ENCODE data around the gene ZNF653. TPM values are rescaled to one million over a fixed set of nuclear protein-coding genes. Genes with fewer than 3 reads are reported as not detected.

ZNF653 gene, protein sequence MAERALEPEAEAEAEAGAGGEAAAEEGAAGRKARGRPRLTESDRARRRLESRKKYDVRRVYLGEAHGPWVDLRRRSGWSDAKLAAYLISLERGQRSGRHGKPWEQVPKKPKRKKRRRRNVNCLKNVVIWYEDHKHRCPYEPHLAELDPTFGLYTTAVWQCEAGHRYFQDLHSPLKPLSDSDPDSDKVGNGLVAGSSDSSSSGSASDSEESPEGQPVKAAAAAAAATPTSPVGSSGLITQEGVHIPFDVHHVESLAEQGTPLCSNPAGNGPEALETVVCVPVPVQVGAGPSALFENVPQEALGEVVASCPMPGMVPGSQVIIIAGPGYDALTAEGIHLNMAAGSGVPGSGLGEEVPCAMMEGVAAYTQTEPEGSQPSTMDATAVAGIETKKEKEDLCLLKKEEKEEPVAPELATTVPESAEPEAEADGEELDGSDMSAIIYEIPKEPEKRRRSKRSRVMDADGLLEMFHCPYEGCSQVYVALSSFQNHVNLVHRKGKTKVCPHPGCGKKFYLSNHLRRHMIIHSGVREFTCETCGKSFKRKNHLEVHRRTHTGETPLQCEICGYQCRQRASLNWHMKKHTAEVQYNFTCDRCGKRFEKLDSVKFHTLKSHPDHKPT
- 3.6 to 6.0 TPM (median 4.2 TPM) in 5 replicates for total RNA-seq (2022; extraction: Qiagen RNA extraction; ENCODE audit: low read depth)

GRCh38 chr19:11505504-11506100 is at the start of gene ZNF653:
Gene ZNF653 (minus strand): TSS chr19:11505839. CDS start chr19:11505786, 53 bp downstream.

GRCh38 chr19:11538232-11539036 is 32.8 kb upstream of the ZNF653 start, which contains the start of gene CNN1:
Gene CNN1 (plus strand): TSS chr19:11538851. CDS start chr19:11538928, 77 bp downstream.

GRCh38 chr19:11528551-11529341 is 23.1 kb upstream of the ZNF653 start, which contains the start of gene ECSIT:
Gene ECSIT (minus strand): TSS chr19:11529134. CDS start chr19:11519170, 9,964 bp downstream.

GRCh38 chr19:11480715-11481533 is 24.7 kb downstream of the ZNF653 start, which contains the start of gene ELAVL3:
Gene ELAVL3 (minus strand): TSS chr19:11481046. CDS start chr19:11480608, 438 bp downstream.

GRCh38 chr19:11435057-11435832 is 70.4 kb downstream of the ZNF653 start, which contains the start of the genes ODAD3 and PRKCSH:
Gene ODAD3 (minus strand): TSS chr19:11435121. CDS start chr19:11435016, 105 bp downstream.
Gene PRKCSH (plus strand): TSS chr19:11435635. CDS start chr19:11436118, 483 bp downstream.

Other genes starting within 250 kb of the ZNF653 start
- gene DOCK6, start 243.3 kb downstream of the ZNF653 start, total RNA-seq (2022; extraction: Qiagen RNA extraction; ENCODE audit: low read depth): 6.6 to 10.9 TPM (median 9.9 TPM) in 5 replicates
- not detected in 5 replicates for gene TSPAN16, start 209.7 kb downstream of the ZNF653 start, total RNA-seq (2022; extraction: Qiagen RNA extraction; ENCODE audit: low read depth)
- 3.3 to 5.0 TPM (median 4.4 TPM) in 5 replicates for gene RAB3D, start 166.2 kb downstream of the ZNF653 start, total RNA-seq (2022; extraction: Qiagen RNA extraction; ENCODE audit: low read depth)
- 93.3 to 126 TPM (median 112 TPM) in 5 replicates for gene TMEM205, start 159.6 kb downstream of the ZNF653 start, total RNA-seq (2022; extraction: Qiagen RNA extraction; ENCODE audit: low read depth)
- 3.1 to 4.8 TPM (median 4.0 TPM) in 5 replicates for gene CCDC159, start 159.3 kb downstream of the ZNF653 start, total RNA-seq (2022; extraction: Qiagen RNA extraction; ENCODE audit: low read depth)
- gene PLPPR2, start 150.4 kb downstream of the ZNF653 start, total RNA-seq (2022; extraction: Qiagen RNA extraction; ENCODE audit: low read depth): 7.3 to 10.9 TPM (median 9.5 TPM) in 5 replicates
- 1.5 to 2.2 TPM (median 2.0 TPM) in 5 replicates for gene SWSAP1, start 131.2 kb downstream of the ZNF653 start, total RNA-seq (2022; extraction: Qiagen RNA extraction; ENCODE audit: low read depth)
- gene EPOR, start 121.5 kb downstream of the ZNF653 start, total RNA-seq (2022; extraction: Qiagen RNA extraction; ENCODE audit: low read depth): 3.1 to 6.8 TPM (median 4.0 TPM) in 5 replicates
- 0.66 to 2.4 TPM (median 1.9 TPM) in 5 replicates for gene RGL3, start 86.5 kb downstream of the ZNF653 start, total RNA-seq (2022; extraction: Qiagen RNA extraction; ENCODE audit: low read depth)
- gene ODAD3, start 70.7 kb downstream of the ZNF653 start, total RNA-seq (2022; extraction: Qiagen RNA extraction; ENCODE audit: low read depth): 0.82 to 2.4 TPM (median 1.1 TPM) in 5 replicates
- 242 to 262 TPM (median 254 TPM) in 5 replicates for gene PRKCSH, start 70.2 kb downstream of the ZNF653 start, total RNA-seq (2022; extraction: Qiagen RNA extraction; ENCODE audit: low read depth)
- gene ELAVL3, start 24.8 kb downstream of the ZNF653 start, total RNA-seq (2022; extraction: Qiagen RNA extraction; ENCODE audit: low read depth): 0.05 to 0.19 TPM (median 0.11 TPM) in 4 of 5 replicates, not detected in the other
- gene ECSIT, start 23.3 kb upstream of the ZNF653 start, total RNA-seq (2022; extraction: Qiagen RNA extraction; ENCODE audit: low read depth): 25.8 to 32.7 TPM (median 31.3 TPM) in 5 replicates
- 0.25 to 0.80 TPM (median 0.48 TPM) in 5 replicates for gene CNN1, start 33.0 kb upstream of the ZNF653 start, total RNA-seq (2022; extraction: Qiagen RNA extraction; ENCODE audit: low read depth)
- 90.8 to 109 TPM (median 97.1 TPM) in 5 replicates for gene ELOF1, start 53.4 kb upstream of the ZNF653 start, total RNA-seq (2022; extraction: Qiagen RNA extraction; ENCODE audit: low read depth)
- gene ACP5, start 71.8 kb upstream of the ZNF653 start, total RNA-seq (2022; extraction: Qiagen RNA extraction; ENCODE audit: low read depth): 0.26 to 0.55 TPM (median 0.39 TPM) in 4 of 5 replicates, not detected in the other
- 2.0 to 5.0 TPM (median 3.8 TPM) in 5 replicates for gene ZNF627, start 91.6 kb upstream of the ZNF653 start, total RNA-seq (2022; extraction: Qiagen RNA extraction; ENCODE audit: low read depth)
- 2.0 to 3.4 TPM (median 2.6 TPM) in 5 replicates for gene ZNF823, start 233.1 kb upstream of the ZNF653 start, total RNA-seq (2022; extraction: Qiagen RNA extraction; ENCODE audit: low read depth)